Neutrophil (primary cell): Measurements from ENCODE around the gene MVB12A.

Experiments
- H3K27ac ChIP-seq: fragments of 200-600 bp; sonication (generic); 2 replicates; pipeline ENCODE4 v1.5.1; 2016; ENCODE audit warnings: mild to moderate bottlenecking, moderate library complexity
- H3K27me3 ChIP-seq: fragments of 200-600 bp; sonication (generic); 2 replicates; pipeline ENCODE4 v1.6.0; 2016; ENCODE audit warnings: mild to moderate bottlenecking
- H3K36me3 ChIP-seq: fragments of 200-600 bp; sonication (generic); 2 replicates; pipeline ENCODE4 v1.5.1; 2017
- H3K4me1 ChIP-seq, 2 experiments: fragments of 200-600 bp in 1 of 2; sonication (generic) in 1 of 2; 1 replicate in 1 of 2; 2 replicates in 1 of 2; pipeline versions ENCODE4 v1.5.1 to v1.6.1; 2013 to 2016; ENCODE audit warnings: low read depth in 1 of 2, low read length in 1 of 2, mild to moderate bottlenecking in 1 of 2, moderate library complexity in 1 of 2; ENCODE audit not compliant: control insufficient read depth in 1 of 2, insufficient read depth in 1 of 2
- H3K4me3 ChIP-seq, 2 experiments: fragments of 200-600 bp in 1 of 2; sonication (generic) in 1 of 2; 1 replicate in 1 of 2; 2 replicates in 1 of 2; pipeline ENCODE4 v1.5.1; 2013 to 2016; ENCODE audit warnings: low read depth in 1 of 2, low read length in 1 of 2, mild to moderate bottlenecking in 1 of 2, moderate library complexity in 1 of 2
- H3K9me3 ChIP-seq: fragments of 200-600 bp; sonication (generic); 2 replicates; pipeline ENCODE4 v1.5.1; 2016
- TF ChIP-seq, protein P1 (sequence below): fragments of 200-600 bp; sonication (generic); IDR thresholded peaks from 2 replicates; pipeline ENCODE4 v1.5.1; 2016; ENCODE audit warnings: antibody characterized with exemption

MVB12A gene

DNA sequence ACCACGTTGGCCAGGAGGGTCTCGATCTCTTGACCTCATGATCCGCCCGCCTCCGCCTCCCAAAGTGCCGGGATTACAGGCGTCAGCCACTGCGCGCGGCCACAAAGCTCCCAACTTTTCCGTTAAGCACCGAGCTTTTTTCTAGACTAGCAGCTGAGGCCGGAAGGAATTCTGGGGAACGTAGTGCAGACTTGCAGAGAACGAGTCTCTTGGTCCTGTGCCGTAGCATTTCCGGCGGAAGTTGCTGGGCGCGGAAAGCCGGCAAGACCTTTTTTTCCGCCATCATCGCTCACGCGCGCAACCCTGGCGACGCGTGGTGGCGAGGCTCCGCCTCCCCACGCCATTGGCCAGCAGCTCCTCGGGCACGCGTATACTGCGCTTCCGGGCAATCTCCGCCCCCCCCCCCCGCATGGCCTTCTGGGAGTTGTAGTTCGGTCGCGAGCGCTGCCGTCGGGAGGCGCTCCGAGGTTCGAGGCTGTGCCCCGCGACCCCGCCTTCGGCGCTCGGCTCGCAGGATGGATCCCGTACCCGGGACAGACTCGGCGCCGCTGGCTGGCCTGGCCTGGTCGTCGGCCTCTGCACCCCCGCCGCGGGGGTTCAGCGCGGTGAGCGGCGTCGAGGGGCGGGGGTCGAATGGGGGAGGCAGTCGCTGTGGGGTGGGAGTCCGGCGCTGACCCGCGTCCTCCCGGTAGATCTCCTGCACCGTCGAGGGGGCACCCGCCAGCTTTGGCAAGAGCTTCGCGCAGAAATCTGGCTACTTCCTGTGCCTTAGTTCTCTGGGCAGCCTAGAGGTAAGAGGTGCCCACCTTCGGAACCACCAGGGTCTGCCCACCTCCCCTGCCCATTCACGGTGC lies at the start of gene MVB12A:
MVB12A (plus strand) TSS at position 427 of the 854 bp plus-strand sequence; CDS start at position 516, 89 bp downstream.
- peaks cover 12 to 13% of the 10 kb centered on the region in 2 experiments for H3K4me1 ChIP-seq
- peak within 1 kb of the TSS; percentile 72 for H3K27ac ChIP-seq
- TF ChIP-seq, protein P1, sequence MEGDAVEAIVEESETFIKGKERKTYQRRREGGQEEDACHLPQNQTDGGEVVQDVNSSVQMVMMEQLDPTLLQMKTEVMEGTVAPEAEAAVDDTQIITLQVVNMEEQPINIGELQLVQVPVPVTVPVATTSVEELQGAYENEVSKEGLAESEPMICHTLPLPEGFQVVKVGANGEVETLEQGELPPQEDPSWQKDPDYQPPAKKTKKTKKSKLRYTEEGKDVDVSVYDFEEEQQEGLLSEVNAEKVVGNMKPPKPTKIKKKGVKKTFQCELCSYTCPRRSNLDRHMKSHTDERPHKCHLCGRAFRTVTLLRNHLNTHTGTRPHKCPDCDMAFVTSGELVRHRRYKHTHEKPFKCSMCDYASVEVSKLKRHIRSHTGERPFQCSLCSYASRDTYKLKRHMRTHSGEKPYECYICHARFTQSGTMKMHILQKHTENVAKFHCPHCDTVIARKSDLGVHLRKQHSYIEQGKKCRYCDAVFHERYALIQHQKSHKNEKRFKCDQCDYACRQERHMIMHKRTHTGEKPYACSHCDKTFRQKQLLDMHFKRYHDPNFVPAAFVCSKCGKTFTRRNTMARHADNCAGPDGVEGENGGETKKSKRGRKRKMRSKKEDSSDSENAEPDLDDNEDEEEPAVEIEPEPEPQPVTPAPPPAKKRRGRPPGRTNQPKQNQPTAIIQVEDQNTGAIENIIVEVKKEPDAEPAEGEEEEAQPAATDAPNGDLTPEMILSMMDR: peak; percentile 31

DNA sequence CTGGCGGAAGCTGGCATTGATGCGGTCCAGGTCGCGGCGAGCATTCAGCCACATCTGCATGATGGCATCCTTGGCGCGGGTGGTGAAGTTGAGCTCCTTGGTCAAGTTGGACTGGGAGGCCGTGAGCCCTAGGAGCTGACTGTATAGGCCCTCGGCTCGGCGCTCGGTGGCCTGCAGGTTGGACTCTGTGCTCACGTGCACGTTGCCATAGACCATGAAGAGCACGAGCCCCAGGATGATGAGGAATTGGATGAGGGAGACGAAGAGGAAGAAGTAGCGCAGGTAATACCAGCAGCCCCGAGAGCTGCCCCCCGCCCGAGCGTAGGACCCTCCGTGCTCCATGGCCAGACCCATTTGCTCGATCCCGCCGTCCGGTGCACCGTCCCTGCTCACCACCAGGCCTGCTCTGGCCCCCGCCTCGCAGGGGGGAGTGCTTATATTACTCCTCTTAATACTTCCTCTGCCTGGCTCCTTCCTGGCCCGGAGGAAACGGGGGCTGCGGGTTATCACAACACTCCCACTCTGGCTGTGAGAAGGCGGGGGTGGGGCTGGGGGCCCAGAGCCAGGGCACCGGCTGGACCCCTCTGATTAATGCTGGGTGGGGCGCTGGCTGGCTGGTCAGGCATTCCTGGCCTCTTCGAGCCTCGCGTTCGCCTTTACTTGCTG lies 42.8 kb upstream of the MVB12A start, which contains the start of gene PLVAP:
PLVAP (minus strand) TSS at position 408 of the 666 bp plus-strand sequence; CDS start at position 354, 54 bp downstream.
- Histone ChIP-seq H3K9me3 (no peaks in the 10 kb centered on the region), H3K4me3 (no peak within 1 kb of the TSS), H3K36me3 (no peaks in the 10 kb centered on the region), H3K27me3 (peaks cover 34% of the 10 kb centered on the region), H3K4me1 (peaks cover 0 to 6% of the 10 kb centered on the region in 2 experiments), H3K27ac (no peak within 1 kb of the TSS)
- TF ChIP-seq, protein P1: no peak

More for the DNA sequence above, at the start of gene MVB12A:
- H3K9me3 ChIP-seq: no peaks in the 10 kb centered on the region
- H3K4me3 ChIP-seq: peak within 1 kb of the TSS; percentile 83 to 96
- H3K36me3 ChIP-seq: peaks cover 16% of the 10 kb centered on the region
- no peaks in the 10 kb centered on the region for H3K27me3 ChIP-seq

DNA sequence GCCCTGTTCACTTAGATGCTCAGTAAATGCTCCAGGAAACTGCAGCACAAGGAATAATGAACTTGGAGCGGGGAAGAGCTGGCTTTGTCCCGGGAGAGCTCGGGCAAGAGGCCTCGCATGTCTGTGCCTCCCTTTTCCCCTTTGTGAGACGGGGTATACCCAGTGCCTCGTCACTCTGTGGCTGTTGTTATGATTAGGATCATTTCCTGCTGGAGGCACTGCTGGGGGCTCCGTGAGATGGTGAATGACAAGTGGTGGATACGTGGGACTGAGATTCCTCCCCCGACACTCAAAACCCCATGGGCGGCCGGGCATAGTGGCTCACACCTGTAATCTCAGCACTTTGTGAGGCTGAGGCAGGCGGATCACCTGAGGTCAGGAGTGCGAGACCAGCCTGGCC lies 41.6 kb upstream of the MVB12A start:
- no peaks in the 10 kb centered on the region for H3K9me3 ChIP-seq
- no peak overlapping the region for H3K27ac ChIP-seq
- H3K4me3 ChIP-seq: no peak overlapping the region
- TF ChIP-seq, protein P1: no peak
- peaks cover 34% of the 10 kb centered on the region for H3K27me3 ChIP-seq
- no peaks in the 10 kb centered on the region for H3K36me3 ChIP-seq
- peaks cover 7 to 9% of the 10 kb centered on the region in 2 experiments for H3K4me1 ChIP-seq

DNA sequence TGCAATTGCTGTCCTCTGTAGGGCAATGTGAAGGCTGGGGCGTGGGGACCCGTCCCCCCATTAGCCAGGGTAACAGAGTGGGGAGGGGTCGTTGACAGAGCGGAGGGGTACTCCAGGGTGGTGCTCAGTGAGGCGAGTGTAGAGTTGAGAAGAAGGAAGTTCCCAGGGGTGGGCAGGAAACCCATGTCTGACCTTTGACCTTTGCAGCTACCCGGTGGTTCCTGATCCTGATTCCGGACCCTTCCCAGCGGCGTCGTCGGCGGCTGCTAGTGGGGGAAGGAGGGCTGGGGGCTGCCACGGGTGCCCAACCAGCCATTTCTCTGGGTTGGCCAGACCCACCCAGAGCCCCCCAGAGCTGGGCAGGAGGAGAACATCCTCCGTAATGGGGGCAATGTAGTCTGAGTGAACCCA lies 40.6 kb upstream of the MVB12A start:
- H3K4me1 ChIP-seq: peaks cover 7 to 9% of the 10 kb centered on the region in 2 experiments
- H3K9me3 ChIP-seq: no peaks in the 10 kb centered on the region
- H3K27ac ChIP-seq: no peak overlapping the region
- TF ChIP-seq, protein P1: no peak
- no peak overlapping the region for H3K4me3 ChIP-seq
- H3K36me3 ChIP-seq: no peaks in the 10 kb centered on the region
- peaks cover 34% of the 10 kb centered on the region for H3K27me3 ChIP-seq

DNA sequence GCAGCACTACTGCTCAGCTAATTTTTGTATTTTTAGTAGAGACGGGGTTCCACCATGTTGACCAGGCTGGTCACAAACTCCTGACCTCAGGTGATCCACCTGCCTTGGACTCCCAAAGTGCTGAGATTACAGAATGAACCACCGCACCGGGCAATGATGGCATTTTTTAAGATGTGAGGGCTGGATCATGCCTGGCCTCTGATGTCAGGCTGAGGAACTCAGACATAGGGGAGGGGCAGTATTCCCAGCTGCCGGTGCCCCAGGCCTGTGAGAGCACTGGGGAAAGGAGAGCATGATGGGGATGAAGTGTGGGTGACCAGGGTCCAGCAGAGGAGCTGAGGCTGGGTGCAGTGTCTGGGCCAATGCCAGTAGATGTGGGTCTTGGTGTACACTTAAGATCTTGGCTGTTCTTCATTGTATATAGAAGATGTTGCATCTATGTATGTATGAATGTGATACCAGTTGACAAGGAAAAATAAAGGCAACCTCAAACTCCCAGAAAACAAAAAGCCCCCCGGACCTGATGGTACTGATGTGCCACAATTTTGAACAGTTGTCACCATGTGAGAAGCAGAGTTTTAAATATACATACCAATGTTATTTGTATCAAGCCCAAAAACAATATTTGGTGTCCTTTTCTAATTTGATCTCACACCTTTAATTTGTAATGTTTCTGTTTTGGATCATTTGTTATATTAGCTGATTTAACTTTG lies 39.3 kb upstream of the MVB12A start:
- TF ChIP-seq, protein P1: no peak
- no peak overlapping the region for H3K27ac ChIP-seq
- H3K36me3 ChIP-seq: no peaks in the 10 kb centered on the region
- peaks cover 34% of the 10 kb centered on the region for H3K27me3 ChIP-seq
- no peak overlapping the region for H3K4me3 ChIP-seq
- no peaks in the 10 kb centered on the region for H3K9me3 ChIP-seq
- peaks cover 7 to 9% of the 10 kb centered on the region in 2 experiments for H3K4me1 ChIP-seq
